Activated CD4-positive, alpha-beta T cell treated with anti-CD3 and anti-CD28 coated beads, Interleukin-10, Interleukin-2, amounts not matched to agents 100 ng/mL and 50 ng/mL, durations not matched to agents 16 hours and 8 hours (primary cell): Measurements from ENCODE around the gene ANKRD11.
A peak's percentile ranks its signal among the peaks of the same experiment; 100 is the strongest.
"Not testable (repeated sequence)": the region's sequence is repeated elsewhere in the genome, so short reads cannot be mapped to it uniquely, and the experiment has no call there.

Experiments used
- DNase-seq: peaks from one replicate; pipeline ENCODE4 v3.0.0-alpha.2; 2020

Gene ANKRD11

GRCh38 chr16:89362540-89363223 is 127.7 kb downstream of the ANKRD11 start:
- not testable (repeated sequence) for DNase-seq

GRCh38 chr16:89361751-89362539 is 128.4 kb downstream of the ANKRD11 start:
- peak; percentile 76 for DNase-seq

GRCh38 chr16:89360760-89361435 is 129.5 kb downstream of the ANKRD11 start:
- peak; percentile 92 for DNase-seq

- DNase-seq: no peak
Observed at GRCh38 chr16:89359264-89360147, 130.9 kb downstream of the ANKRD11 start.

- DNase-seq: peak; percentile 74
Observed at GRCh38 chr16:89358030-89359005, 132.0 kb downstream of the ANKRD11 start.

GRCh38 chr16:89357055-89357816 is 133.1 kb downstream of the ANKRD11 start:
- peak; percentile 58 for DNase-seq

- DNase-seq: no peak
Observed at GRCh38 chr16:89355686-89356085, 134.7 kb downstream of the ANKRD11 start.

- DNase-seq: no peak
Observed at GRCh38 chr16:89355007-89355406, 135.4 kb downstream of the ANKRD11 start.

- DNase-seq: no peak
Observed at GRCh38 chr16:89354325-89354724, 136.0 kb downstream of the ANKRD11 start.

- no peak for DNase-seq
Observed at GRCh38 chr16:89352091-89352681, 138.2 kb downstream of the ANKRD11 start.

- DNase-seq: no peak
Observed at GRCh38 chr16:89351645-89352044, 138.7 kb downstream of the ANKRD11 start.

GRCh38 chr16:89350701-89351380 is 139.5 kb downstream of the ANKRD11 start:
- peak; percentile 58 for DNase-seq

GRCh38 chr16:89349947-89350633 is 140.3 kb downstream of the ANKRD11 start:
- peak; percentile 70 for DNase-seq

- DNase-seq: no peak
Observed at GRCh38 chr16:89347807-89348206, 142.6 kb downstream of the ANKRD11 start.

- DNase-seq: no peak
Observed at GRCh38 chr16:89346869-89347268, 143.5 kb downstream of the ANKRD11 start.

- DNase-seq: no peak
Observed at GRCh38 chr16:89345642-89346150, 144.7 kb downstream of the ANKRD11 start.

- no peak for DNase-seq
Observed at GRCh38 chr16:89344846-89345611, 145.3 kb downstream of the ANKRD11 start.

- DNase-seq: no peak
Observed at GRCh38 chr16:89344458-89344834, 145.9 kb downstream of the ANKRD11 start.
